Measurements from ENCODE around the gene METTL27.

- TF ChIP-seq CTCF (IDR thresholded peaks at IDR 0.05) (no peak), POLR2A (IDR thresholded peaks at IDR 0.05) (no peak), POLR2AphosphoS5 (IDR thresholded peaks at IDR 0.05) (no peak)
These were observed 25.2 kb downstream of the METTL27 start for GRCh38 chr7:73817121-73817520.

Measured in transverse colon (tissue), 4 donors.